KBM-7 (cell line): ENCODE data around the gene USP5.

Source experiments
- DNase-seq: peaks from one replicate; pipeline ENCODE4 v3.0.0-alpha.2; 2015
- in situ Hi-C: fragments of 300-500 bp; cut with MboI; formaldehyde crosslinking; loops from 2 replicates; pipeline ENCODE4 v1.14.3; 2020; ENCODE audit warnings: low sequenced_read_pairs, low pct_unique_long_range_greater_than_20kb, mixed read lengths

The USP5 gene

DNA sequence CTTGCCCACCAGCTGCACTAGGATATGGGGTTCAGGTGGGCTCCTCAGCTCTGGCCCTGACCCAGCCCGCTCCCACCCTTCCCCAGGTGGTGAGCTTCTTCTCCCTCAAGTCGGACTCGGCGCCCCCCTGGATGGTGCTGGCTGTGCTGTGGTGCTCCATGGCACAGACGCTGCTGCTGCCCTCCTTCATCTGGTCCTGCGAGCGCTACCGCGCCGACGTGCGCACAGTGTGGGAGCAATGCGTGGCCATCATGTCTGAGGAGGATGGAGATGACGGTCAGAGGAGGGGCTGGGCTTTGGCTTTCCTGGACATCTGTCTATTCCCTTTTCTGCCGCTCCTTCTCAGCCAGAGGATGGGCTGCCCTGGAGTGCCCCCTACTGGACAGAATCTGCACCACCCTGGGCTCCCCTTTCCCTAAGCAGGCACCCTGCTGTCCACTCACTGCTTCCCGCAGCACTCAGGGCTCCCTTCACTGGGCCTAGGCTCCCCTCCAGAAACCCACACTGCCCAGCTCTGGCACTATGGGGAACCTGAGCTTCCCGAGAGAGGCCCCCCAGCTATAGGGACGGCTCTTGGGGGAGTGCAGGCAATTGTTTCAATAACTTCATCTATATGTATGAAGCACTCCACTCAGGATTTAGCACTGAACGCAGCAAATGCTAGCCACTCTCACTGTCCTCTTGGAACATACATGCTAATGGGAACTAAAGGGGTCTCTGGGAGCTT is 26.4 kb upstream of the USP5 start:
- in situ Hi-C loops, result no loop called here
- DNase-seq, result peak; percentile 91

- in situ Hi-C loops, result no loop called here
- no peak for DNase-seq
Measured at GRCh38 chr12:6826125-6826733, 25.7 kb upstream of the USP5 start.

DNA sequence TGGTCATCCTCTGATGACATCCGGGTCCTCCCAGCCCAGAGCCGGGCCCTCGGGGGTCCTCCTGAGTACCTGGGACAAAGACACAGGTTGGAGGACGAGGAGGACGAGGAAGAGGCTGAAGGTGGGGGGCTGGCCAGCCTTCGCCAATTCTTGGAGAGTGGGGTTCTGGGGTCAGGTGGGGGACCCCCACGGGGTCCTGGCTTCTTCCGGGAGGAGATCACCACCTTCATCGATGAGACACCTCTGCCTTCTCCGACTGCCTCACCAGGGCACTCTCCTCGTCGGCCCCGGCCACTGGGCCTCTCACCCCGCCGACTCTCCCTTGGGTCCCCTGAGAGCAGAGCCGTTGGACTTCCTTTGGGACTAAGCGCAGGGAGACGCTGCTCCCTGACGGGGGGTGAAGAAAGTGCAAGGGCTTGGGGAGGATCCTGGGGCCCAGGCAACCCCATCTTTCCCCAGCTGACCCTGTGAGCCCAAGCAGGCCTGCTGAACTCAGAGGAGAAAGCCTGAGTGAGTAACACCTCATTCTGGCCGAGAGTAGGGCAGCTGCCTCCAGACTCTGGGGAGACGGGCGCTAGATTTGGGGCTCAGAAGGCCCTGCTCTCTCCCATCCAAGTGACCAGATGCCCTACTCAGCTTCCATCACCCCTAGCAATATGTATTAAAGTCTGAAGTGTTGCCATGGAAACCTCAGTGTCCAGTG is 25.1 kb upstream of the USP5 start:
- in situ Hi-C loops, result no loop called here
- DNase-seq, result no peak

DNA sequence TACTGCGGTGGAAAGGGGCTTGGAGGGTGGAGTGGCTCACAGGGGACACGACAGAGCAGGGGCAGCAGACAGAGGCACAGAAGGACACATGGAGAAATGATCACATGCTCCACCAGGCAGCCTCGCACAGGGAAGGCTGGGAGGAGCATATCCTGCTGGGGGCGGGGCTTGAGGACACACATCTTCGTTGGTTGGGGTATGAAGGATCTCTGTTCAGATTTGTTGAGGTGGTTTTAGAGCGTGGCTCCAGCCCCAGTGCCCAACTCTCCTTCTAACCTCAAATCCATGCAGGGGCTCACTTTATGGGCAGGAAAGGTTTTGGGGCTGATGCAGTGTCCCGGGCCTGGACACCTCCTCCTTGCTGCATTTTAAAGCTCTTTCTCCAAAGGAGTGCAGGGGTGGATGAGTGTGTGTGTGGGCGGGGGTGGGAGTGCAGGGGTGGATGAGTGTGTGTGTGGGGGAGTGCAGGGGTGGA is 24.5 kb upstream of the USP5 start:
- DNase-seq, result peak; percentile 88
- in situ Hi-C loops, result no loop called here

- DNase-seq, result peak; percentile 47
- in situ Hi-C loops, result no loop called here
Measured at GRCh38 chr12:6827982-6828780, 23.8 kb upstream of the USP5 start, which contains the start of gene P3H3. P3H3 (plus strand) TSS chr12:6828407; CDS start chr12:6828441, 34 bp downstream.

DNA sequence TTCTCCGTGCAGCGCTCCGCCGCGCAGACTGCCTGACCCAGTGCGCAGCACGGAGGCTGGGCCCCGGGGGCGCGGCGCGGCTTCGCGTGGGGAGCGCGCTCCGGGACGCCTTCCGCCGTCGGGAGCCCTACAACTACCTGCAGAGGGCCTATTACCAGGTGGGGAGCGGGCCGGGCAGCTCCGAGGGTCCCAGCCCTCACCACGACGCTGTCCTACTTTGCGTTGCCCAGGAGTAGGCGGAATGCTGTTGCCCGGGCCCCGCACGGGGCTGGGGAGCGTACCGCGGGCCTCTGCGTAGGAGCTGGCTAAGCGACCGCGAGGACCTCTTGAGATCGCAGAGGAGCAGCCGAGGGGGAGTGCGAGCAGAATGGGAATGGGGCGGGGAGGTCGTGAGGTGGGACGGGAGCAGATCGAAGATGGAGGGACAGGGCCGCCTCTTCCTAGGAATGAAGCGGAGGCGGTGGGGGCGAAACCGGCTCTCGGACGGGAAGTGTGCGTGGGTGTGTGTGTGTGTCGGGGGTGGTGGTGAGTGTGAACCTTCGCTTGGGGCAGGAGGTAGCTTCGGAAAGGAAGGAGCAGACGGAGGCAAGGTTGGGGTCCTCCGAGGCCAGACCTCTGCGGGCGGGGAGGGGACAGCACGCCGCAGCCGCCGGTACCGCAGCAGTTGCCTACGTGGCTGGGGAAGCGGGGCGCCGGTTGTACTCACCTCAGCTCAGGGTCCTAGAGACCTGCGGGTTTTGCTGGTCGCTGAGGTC is 23.0 kb upstream of the USP5 start:
- in situ Hi-C loops, result no loop called here
- peak; percentile 67 for DNase-seq

- no peak for DNase-seq
- in situ Hi-C loops, result no loop called here
Measured at GRCh38 chr12:6829536-6830220, 22.3 kb upstream of the USP5 start.

- in situ Hi-C loops, result no loop called here
Measured at GRCh38 chr12:6830286-6830890, 21.6 kb upstream of the USP5 start.

GRCh38 chr12:6830999-6831398 is 21.0 kb upstream of the USP5 start:
- DNase-seq, result no peak
- in situ Hi-C loops, result no loop called here

More at GRCh38 chr12:6830286-6830890, 21.6 kb upstream of the USP5 start:
- DNase-seq, result no peak

- in situ Hi-C loops, result no loop called here
- DNase-seq, result no peak
Measured at GRCh38 chr12:6831450-6831995, 20.4 kb upstream of the USP5 start.

- DNase-seq, result no peak
- in situ Hi-C loops, result no loop called here
Measured at GRCh38 chr12:6832125-6832524, 19.8 kb upstream of the USP5 start.

GRCh38 chr12:6833189-6833890 is 18.6 kb upstream of the USP5 start:
- in situ Hi-C loops, result no loop called here

DNA sequence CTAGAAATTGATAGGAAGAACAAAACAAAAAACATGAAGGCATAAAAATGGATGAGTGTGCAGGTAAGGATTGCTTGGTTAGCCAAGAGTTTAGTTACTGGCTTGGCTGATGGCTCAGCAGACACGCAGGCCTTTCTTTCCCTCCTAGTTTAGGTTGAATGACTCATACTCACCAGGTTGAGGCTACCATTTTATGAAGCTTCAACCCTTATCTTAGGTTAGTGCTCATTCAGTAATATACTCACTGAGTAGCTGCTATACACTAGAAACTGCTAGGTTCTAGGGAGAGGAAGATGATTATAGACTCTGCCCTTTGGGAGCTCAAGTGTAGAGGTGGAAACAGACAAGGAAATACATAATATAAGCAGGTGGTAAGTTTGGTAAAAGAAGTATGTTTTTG is 17.7 kb upstream of the USP5 start:
- in situ Hi-C loops, result no loop called here
- DNase-seq, result no peak

More at GRCh38 chr12:6833189-6833890, 18.6 kb upstream of the USP5 start:
- DNase-seq, result no peak

GRCh38 chr12:6834873-6835272 is 17.1 kb upstream of the USP5 start:
- DNase-seq, result no peak
- in situ Hi-C loops, result no loop called here

DNA sequence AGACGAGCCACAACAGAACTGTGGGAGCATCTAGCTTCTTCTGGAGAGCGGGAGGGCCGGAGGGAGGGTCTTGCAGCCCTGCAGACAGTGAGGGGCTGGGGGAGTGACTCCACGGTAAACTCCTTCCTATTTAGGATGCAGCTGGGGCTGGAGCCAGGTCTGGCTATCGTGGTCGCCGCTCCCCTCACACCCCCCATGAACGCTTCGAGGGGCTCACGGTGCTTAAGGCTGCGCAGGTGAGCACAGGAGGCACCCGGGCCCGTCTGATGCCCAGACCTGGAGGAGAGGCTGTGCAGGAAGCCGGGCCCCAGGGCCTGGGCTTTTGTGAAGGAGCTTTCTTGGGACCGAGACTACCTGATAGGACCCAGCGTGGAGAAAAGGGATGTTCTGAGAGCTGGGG is 15.1 kb upstream of the USP5 start:
- in situ Hi-C loops, result no loop called here
- DNase-seq, result no peak

GRCh38 chr12:6837370-6838060 is 14.4 kb upstream of the USP5 start:
- DNase-seq, result no peak
- in situ Hi-C loops, result no loop called here
